Measurements from ENCODE around the gene NFYB.

NFYB gene

DNA sequence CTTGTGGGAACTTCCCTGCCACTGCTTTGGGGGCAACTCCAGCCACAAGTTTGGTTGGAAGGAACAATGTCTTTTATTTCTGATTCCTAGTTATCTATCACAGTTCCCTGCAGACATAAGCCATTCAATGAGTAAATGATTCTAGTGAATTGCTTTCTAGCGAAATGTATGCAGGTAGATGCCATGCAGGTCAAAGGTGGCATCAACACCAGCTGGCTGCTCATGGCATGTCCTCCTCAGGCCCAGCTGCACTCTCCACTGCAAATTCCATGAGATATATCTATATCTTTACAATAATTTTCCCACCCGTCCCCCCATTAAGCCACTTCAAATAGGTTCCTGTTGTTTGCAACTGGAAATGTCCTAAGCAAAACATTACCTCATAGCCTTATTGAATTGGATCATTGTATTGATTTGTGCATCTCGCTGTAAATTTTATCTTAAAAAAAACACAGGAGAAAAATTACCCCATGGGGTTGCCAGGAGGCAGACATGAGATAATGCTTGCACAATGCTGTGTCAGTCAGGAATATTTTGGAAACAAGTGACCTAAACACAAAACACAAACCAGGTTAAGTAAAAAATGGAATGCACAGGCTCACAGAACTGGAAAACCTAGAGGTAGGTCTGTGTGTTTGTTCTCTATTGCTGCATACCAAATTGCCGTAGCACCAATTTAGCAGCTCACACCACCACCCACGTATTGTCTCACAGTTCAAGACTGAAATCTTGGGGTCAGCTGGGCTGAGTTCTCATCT, 44.8 kb upstream of the NFYB start:
- H3K79me2 ChIP-seq (ENCODE audit: insufficient read depth, low read length), result no peaks in the 10 kb centered on the region
- no peak for ATAC-seq (ENCODE audit: insufficient read depth, low read depth)
- no peak overlapping the region for H3K27ac ChIP-seq (ENCODE audit: low read length)
- peaks cover 2% of the 10 kb centered on the region; the same call in 1 of the 2 replicates for H3K4me1 ChIP-seq (ENCODE audit: insufficient read depth, low read length)
- no peak overlapping the region for H3K4me3 ChIP-seq (ENCODE audit: low read depth in 1 of 2, low read length in 2 of 2)
- DNase-seq, result no peak
- H4K20me1 ChIP-seq (ENCODE audit: insufficient read depth, low read length), result no peaks in the 10 kb centered on the region
- H3K9me3 ChIP-seq (ENCODE audit: insufficient read depth, low read length, severe bottlenecking), result peaks cover 13% of the 10 kb centered on the region
- no peaks in the 10 kb centered on the region for H3K36me3 ChIP-seq (ENCODE audit: insufficient read depth, low read length)
- no peak overlapping the region for H3K4me2 ChIP-seq (ENCODE audit: insufficient read depth, low read length)
- H3K9ac ChIP-seq (ENCODE audit: low read depth, low read length), result no peak overlapping the region
- no peak for TF ChIP-seq EZH2 (IDR thresholded peaks at IDR 0.05; ENCODE audit: borderline replicate concordance, low read depth, low read length, severe bottlenecking)
- TF ChIP-seq, protein P1, sequence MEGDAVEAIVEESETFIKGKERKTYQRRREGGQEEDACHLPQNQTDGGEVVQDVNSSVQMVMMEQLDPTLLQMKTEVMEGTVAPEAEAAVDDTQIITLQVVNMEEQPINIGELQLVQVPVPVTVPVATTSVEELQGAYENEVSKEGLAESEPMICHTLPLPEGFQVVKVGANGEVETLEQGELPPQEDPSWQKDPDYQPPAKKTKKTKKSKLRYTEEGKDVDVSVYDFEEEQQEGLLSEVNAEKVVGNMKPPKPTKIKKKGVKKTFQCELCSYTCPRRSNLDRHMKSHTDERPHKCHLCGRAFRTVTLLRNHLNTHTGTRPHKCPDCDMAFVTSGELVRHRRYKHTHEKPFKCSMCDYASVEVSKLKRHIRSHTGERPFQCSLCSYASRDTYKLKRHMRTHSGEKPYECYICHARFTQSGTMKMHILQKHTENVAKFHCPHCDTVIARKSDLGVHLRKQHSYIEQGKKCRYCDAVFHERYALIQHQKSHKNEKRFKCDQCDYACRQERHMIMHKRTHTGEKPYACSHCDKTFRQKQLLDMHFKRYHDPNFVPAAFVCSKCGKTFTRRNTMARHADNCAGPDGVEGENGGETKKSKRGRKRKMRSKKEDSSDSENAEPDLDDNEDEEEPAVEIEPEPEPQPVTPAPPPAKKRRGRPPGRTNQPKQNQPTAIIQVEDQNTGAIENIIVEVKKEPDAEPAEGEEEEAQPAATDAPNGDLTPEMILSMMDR (IDR thresholded peaks at IDR 0.05; ENCODE audit: borderline replicate concordance, extremely low read depth, low read length, poor library complexity, severe bottlenecking), result no peak
- no peak overlapping the region for H2AFZ ChIP-seq (ENCODE audit: low read depth, low read length)
- H3K27me3 ChIP-seq (ENCODE audit: insufficient read depth, low read length, poor library complexity), result no peaks in the 10 kb centered on the region

DNA sequence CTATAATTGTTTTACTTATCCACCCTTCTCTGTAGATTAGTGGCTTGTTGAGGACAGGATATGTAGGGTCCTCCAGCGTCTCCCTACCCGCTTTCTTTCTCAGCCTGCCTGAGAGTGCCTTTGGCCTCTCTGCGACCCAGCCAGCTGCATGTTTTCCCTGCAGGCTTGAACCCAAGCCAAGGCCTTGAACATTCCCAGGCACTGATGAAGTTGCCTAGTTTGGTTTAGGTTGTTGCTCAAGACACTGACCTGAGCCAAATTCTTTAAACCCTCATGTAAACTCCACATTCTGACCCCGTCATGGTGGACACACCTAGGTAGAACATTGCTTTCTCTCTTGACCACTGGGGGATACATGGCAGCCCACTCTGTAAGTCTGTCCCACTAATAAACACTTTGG, 44.1 kb upstream of the NFYB start:
- TF ChIP-seq, protein P1 (IDR thresholded peaks at IDR 0.05; ENCODE audit: borderline replicate concordance, extremely low read depth, low read length, poor library complexity, severe bottlenecking), result no peak
- TF ChIP-seq EZH2 (IDR thresholded peaks at IDR 0.05; ENCODE audit: borderline replicate concordance, low read depth, low read length, severe bottlenecking), result no peak
- Histone ChIP-seq H4K20me1 (ENCODE audit: insufficient read depth, low read length) (no peaks in the 10 kb centered on the region), H3K4me3 (ENCODE audit: low read depth in 1 of 2, low read length in 2 of 2) (no peak overlapping the region), H3K27me3 (ENCODE audit: insufficient read depth, low read length, poor library complexity) (no peaks in the 10 kb centered on the region), H3K9ac (ENCODE audit: low read depth, low read length) (no peak overlapping the region), H3K27ac (ENCODE audit: low read length) (no peak overlapping the region), H2AFZ (ENCODE audit: low read depth, low read length) (no peak overlapping the region), H3K79me2 (ENCODE audit: insufficient read depth, low read length) (no peaks in the 10 kb centered on the region), H3K4me1 (ENCODE audit: insufficient read depth, low read length) (peaks cover 5% of the 10 kb centered on the region; the same call in 1 of the 2 replicates), H3K36me3 (ENCODE audit: insufficient read depth, low read length) (no peaks in the 10 kb centered on the region), H3K9me3 (ENCODE audit: insufficient read depth, low read length, severe bottlenecking) (peaks cover 13% of the 10 kb centered on the region), H3K4me2 (ENCODE audit: insufficient read depth, low read length) (no peak overlapping the region)
- no peak for ATAC-seq (ENCODE audit: insufficient read depth, low read depth)
- DNase-seq, result no peak

DNA sequence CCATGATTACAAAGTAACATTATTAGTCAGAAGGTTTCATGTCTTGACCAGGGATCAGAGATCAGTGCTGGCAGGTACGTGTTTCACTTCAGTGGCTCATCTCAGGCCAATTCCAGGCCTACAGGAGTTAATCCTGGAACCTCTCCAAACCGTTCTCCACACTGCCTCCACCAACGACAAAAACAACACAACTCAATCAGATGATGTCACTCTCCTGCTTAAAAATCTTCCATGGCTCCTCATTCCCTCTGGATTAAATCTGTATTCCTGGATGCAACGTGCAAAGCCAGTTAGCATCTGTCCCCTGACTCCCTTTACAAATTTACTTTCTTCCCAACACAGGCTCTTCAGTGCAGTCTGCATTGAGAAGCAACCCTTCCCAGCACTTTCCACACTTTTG, 43.3 kb upstream of the NFYB start:
- Histone ChIP-seq H3K27me3 (ENCODE audit: insufficient read depth, low read length, poor library complexity) (no peaks in the 10 kb centered on the region), H3K9me3 (ENCODE audit: insufficient read depth, low read length, severe bottlenecking) (peaks cover 13% of the 10 kb centered on the region), H3K4me3 (ENCODE audit: low read depth in 1 of 2, low read length in 2 of 2) (no peak overlapping the region), H3K27ac (ENCODE audit: low read length) (no peak overlapping the region), H3K79me2 (ENCODE audit: insufficient read depth, low read length) (no peaks in the 10 kb centered on the region), H2AFZ (ENCODE audit: low read depth, low read length) (no peak overlapping the region), H3K4me1 (ENCODE audit: insufficient read depth, low read length) (peaks cover 5% of the 10 kb centered on the region; the same call in 1 of the 2 replicates), H4K20me1 (ENCODE audit: insufficient read depth, low read length) (no peaks in the 10 kb centered on the region), H3K4me2 (ENCODE audit: insufficient read depth, low read length) (no peak overlapping the region), H3K9ac (ENCODE audit: low read depth, low read length) (no peak overlapping the region), H3K36me3 (ENCODE audit: insufficient read depth, low read length) (no peaks in the 10 kb centered on the region)
- ATAC-seq (ENCODE audit: insufficient read depth, low read depth) (no peak), DNase-seq (no peak)
- TF ChIP-seq, protein P1 (IDR thresholded peaks at IDR 0.05; ENCODE audit: borderline replicate concordance, extremely low read depth, low read length, poor library complexity, severe bottlenecking), result no peak
- TF ChIP-seq EZH2 (IDR thresholded peaks at IDR 0.05; ENCODE audit: borderline replicate concordance, low read depth, low read length, severe bottlenecking), result no peak
